Adrenal gland (tissue), 5 donors: Measurements from ENCODE around the gene CAMKMT.

Source experiments
- CTCF ChIP-seq, 6 experiments: fragments of 450-650 bp in 4 of 6; fragments of 200-600 bp in 2 of 6; sonication (generic) in 1 of 6; IDR thresholded peaks; 1 replicate in 5 of 6; 2 replicates in 1 of 6; pipeline versions ENCODE4 v1.5.1 to v1.8.0; 2016 to 2021; ENCODE audit warnings: antibody characterized with exemption in 6 of 6, mild to moderate bottlenecking in 2 of 6, moderate library complexity in 1 of 6
- POLR2A ChIP-seq, 2 donors: fragments of 450-650 bp; IDR thresholded peaks; one replicate each; pipeline ENCODE4 v1.6.1; 2017; ENCODE audit warnings: antibody characterized with exemption in 2 of 2, mild to moderate bottlenecking in 2 of 2, moderate library complexity in 1 of 2
- donor health status: DM: no; HTN: no; CAD: no.

GRCh38 chr2:44655401-44655864 lies 293.7 kb downstream of the CAMKMT start:
- TF ChIP-seq CTCF (IDR thresholded peaks at IDR 0.05) (no peak), POLR2A (IDR thresholded peaks at IDR 0.05) (no peak)
